Measurements from ENCODE around the gene C16orf96. TPM values are rescaled to one million over a fixed set of nuclear protein-coding genes. Genes with fewer than 3 reads are reported as not detected.
A peak's percentile ranks its signal among the peaks of the same experiment; 100 is the strongest.

The C16orf96 gene
- total RNA-seq, 1 donor from 2014 or later = 0.12 TPM

GRCh38 chr16:4519274-4520058, 36.7 kb upstream of the C16orf96 start:
- DNase-seq (ENCODE audit: low spot score) = no peak
- Mint-ChIP-seq H3K36me3 (ENCODE audit: low read depth) (no peaks in the 10 kb centered on the region), H3K27me3 (ENCODE audit: low read depth) (no peaks in the 10 kb centered on the region), H3K4me1 (ENCODE audit: low read depth) (peaks cover 28% of the 10 kb centered on the region), H3K27ac (ENCODE audit: unreplicated experiment) (no peak overlapping the region), H3K4me3 (ENCODE audit: unreplicated experiment) (no peak overlapping the region), H3K9me3 (ENCODE audit: low read depth) (no peaks in the 10 kb centered on the region)
- TF ChIP-seq CTCF (IDR thresholded peaks at IDR 0.05) = no peak

- Mint-ChIP-seq H3K9me3 (ENCODE audit: low read depth) (no peaks in the 10 kb centered on the region), H3K4me3 (ENCODE audit: unreplicated experiment) (no peak overlapping the region), H3K27ac (ENCODE audit: unreplicated experiment) (no peak overlapping the region), H3K36me3 (ENCODE audit: low read depth) (peaks cover 2% of the 10 kb centered on the region), H3K4me1 (ENCODE audit: low read depth) (peaks cover 19% of the 10 kb centered on the region), H3K27me3 (ENCODE audit: low read depth) (no peaks in the 10 kb centered on the region)
- no peak for DNase-seq (ENCODE audit: low spot score)
- no peak for TF ChIP-seq CTCF (IDR thresholded peaks at IDR 0.05)
Observed at GRCh38 chr16:4520913-4521312, 35.2 kb upstream of the C16orf96 start.

- Mint-ChIP-seq H3K27ac (ENCODE audit: unreplicated experiment) (no peak overlapping the region), H3K4me3 (ENCODE audit: unreplicated experiment) (no peak overlapping the region), H3K27me3 (ENCODE audit: low read depth) (no peaks in the 10 kb centered on the region), H3K36me3 (ENCODE audit: low read depth) (peaks cover 2% of the 10 kb centered on the region), H3K9me3 (ENCODE audit: low read depth) (no peaks in the 10 kb centered on the region), H3K4me1 (ENCODE audit: low read depth) (peaks cover 16% of the 10 kb centered on the region)
- TF ChIP-seq CTCF (IDR thresholded peaks at IDR 0.05) = no peak
- DNase-seq (ENCODE audit: low spot score) = no peak
Observed at GRCh38 chr16:4522051-4522581, 34.0 kb upstream of the C16orf96 start.

- Mint-ChIP-seq H3K27ac (ENCODE audit: unreplicated experiment) (peak overlapping the region; percentile 54), H3K36me3 (ENCODE audit: low read depth) (peaks cover 2% of the 10 kb centered on the region), H3K4me1 (ENCODE audit: low read depth) (peaks cover 16% of the 10 kb centered on the region), H3K27me3 (ENCODE audit: low read depth) (no peaks in the 10 kb centered on the region), H3K9me3 (ENCODE audit: low read depth) (no peaks in the 10 kb centered on the region), H3K4me3 (ENCODE audit: unreplicated experiment) (no peak overlapping the region)
- no peak for TF ChIP-seq CTCF (IDR thresholded peaks at IDR 0.05)
- DNase-seq (ENCODE audit: low spot score) = no peak
Observed at GRCh38 chr16:4523686-4524085, 32.5 kb upstream of the C16orf96 start.

GRCh38 chr16:4524571-4524970, 31.6 kb upstream of the C16orf96 start:
- H3K4me1 Mint-ChIP-seq (ENCODE audit: low read depth) = peaks cover 24% of the 10 kb centered on the region
- no peak overlapping the region for H3K4me3 Mint-ChIP-seq (ENCODE audit: unreplicated experiment)
- no peak for DNase-seq (ENCODE audit: low spot score)
- no peak for TF ChIP-seq CTCF (IDR thresholded peaks at IDR 0.05)
- H3K36me3 Mint-ChIP-seq (ENCODE audit: low read depth) = peaks cover 2% of the 10 kb centered on the region
- H3K9me3 Mint-ChIP-seq (ENCODE audit: low read depth) = no peaks in the 10 kb centered on the region
- no peaks in the 10 kb centered on the region for H3K27me3 Mint-ChIP-seq (ENCODE audit: low read depth)
- H3K27ac Mint-ChIP-seq (ENCODE audit: unreplicated experiment) = no peak overlapping the region

Measured in chondrocyte (in vitro differentiated cells).